Vagina (tissue), 2 donors: ENCODE data around the gene UQCC2.

Experiments used
- POLR2A ChIP-seq, 2 donors: fragments of 450-650 bp; IDR thresholded peaks; one replicate each; pipeline ENCODE4 v1.6.1; 2017; ENCODE audit warnings: antibody characterized with exemption in 2 of 2, mild to moderate bottlenecking in 2 of 2, moderate library complexity in 2 of 2
- TF ChIP-seq, protein P1 (sequence below), 3 experiments: fragments of 450-650 bp in 2 of 3; fragments of 200-600 bp in 1 of 3; sonication (generic) in 1 of 3; IDR thresholded peaks; one replicate each; pipeline ENCODE4 v1.5.1; 2017 to 2019; ENCODE audit warnings: antibody characterized with exemption in 3 of 3, mild to moderate bottlenecking in 2 of 3, moderate library complexity in 2 of 3

DNA sequence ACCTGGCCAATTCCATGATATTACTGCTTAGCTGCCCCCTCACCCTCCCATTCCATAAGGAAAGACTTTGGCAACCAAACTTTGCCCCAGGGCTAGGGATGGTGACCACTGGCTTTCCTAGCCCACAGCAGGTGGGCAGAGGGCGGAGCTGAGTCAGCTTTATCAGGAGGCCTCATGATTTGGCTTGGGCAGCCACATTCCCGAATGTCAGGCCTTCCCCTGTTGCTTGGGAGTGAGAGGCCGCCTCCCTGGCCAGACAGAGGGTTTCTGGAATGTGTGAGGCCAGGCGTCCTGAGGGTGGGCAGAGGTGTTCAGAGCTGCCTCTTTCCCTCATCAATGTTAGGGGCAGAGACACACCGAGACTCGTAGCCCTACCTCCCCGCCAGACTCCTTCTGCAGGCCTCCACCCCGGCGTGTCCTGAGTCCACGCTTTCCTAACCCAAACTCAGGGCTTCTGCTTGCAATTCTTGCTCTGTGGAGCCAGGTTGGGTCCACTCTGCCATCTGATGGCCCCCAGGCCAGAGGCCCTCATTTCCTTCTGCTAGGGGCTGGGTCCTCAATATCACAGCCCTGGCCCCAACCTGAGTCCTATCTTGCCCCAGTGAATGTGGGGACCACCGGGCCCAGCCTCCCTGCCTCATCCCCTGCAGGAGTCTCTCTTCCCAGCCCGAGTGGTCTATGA, 19.3 kb downstream of the UQCC2 start:
- TF ChIP-seq, protein P1, sequence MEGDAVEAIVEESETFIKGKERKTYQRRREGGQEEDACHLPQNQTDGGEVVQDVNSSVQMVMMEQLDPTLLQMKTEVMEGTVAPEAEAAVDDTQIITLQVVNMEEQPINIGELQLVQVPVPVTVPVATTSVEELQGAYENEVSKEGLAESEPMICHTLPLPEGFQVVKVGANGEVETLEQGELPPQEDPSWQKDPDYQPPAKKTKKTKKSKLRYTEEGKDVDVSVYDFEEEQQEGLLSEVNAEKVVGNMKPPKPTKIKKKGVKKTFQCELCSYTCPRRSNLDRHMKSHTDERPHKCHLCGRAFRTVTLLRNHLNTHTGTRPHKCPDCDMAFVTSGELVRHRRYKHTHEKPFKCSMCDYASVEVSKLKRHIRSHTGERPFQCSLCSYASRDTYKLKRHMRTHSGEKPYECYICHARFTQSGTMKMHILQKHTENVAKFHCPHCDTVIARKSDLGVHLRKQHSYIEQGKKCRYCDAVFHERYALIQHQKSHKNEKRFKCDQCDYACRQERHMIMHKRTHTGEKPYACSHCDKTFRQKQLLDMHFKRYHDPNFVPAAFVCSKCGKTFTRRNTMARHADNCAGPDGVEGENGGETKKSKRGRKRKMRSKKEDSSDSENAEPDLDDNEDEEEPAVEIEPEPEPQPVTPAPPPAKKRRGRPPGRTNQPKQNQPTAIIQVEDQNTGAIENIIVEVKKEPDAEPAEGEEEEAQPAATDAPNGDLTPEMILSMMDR (IDR thresholded peaks at IDR 0.05): no peak
- no peak for TF ChIP-seq POLR2A (IDR thresholded peaks at IDR 0.05)
